GM18499 (cell line): ENCODE measurements around the gene STRIP2.
"Not testable (repeated sequence)": the region's sequence is repeated elsewhere in the genome, so short reads cannot be mapped to it uniquely, and the experiment has no call there.

Source experiments
- ATAC-seq: cut with Tn5 transposase; IDR thresholded peaks from one replicate; pipeline ENCODE4 v1.9.1; 2021; ENCODE audit warnings: moderate number of reproducible peaks; ENCODE audit not compliant: insufficient read depth, unreplicated experiment

STRIP2 gene

DNA sequence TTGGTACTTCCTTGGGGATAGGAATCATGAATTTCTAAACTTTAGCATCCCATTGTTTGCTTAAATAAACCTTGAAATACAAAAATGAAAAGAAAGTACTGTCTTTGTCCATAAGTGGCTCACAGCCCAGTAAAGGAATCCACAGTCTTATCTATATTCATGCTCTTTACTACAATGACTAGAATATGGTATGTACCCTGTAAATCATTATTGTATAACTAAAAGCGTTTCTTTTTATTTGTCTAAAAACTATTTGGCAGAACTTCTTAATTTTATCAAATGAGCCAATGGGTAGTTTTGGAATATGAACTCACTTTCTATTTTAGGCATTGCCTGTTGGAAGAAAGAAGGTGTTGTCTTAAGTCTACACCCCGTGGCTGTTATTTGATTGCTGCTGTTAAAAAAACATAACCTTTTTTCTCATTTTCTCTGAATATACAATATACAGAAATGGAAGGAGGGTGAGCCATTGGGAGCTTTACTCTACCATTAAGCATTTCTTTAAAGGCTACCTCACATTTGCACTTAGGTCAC, 12.4 kb upstream of the STRIP2 start:
- ATAC-seq: no peak

DNA sequence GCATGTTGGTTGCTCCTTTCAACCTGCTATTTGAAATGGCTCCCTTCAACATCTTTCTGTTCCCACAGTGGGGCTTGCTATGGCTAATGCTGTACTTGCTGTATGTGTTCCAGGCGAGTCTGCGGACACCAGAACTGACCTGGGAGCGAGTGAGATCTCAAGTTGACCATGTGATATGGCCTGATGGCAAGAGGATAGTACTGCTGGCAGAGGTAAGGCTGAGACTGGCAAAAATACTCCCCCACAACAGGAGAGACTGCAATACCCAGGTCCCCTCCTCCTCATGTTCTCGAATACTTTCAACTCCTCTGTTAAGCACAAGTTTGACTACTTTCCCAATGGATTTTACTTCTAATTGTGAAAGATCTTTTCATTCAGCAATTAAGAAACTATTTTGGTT, 11.5 kb upstream of the STRIP2 start:
- no peak for ATAC-seq

DNA sequence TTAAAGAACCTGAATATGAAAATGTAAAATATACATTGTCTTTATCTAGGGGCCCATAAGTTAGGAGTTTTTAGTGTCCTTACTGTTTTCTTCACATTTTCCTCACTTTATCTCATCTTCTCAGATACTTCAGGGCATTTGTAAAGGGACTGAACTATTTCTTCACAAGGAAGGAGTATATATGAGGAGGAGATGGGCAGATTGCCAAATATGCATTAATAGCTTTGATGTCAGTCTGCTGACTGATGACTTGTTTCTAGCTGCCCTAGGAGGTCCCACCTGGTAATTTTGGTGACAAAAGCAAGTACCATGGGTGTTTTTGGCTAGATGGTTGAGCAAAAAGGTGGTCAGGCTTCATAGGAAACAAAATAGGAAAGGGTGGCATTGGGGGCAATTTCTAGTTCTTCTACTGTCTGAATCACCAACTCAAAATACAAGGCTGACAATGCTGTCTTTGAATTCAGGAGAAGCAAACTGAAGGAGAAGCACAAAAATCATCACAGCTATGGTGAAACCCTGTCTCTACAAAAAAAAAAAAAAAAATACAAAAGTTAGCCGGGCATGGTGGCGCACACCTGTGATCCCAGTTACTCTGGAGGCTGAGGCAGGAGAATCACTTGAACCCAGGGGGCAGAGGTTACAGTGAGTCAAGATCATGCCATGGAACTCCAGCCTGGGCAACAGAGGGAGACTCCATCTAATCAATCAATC, 10.4 kb upstream of the STRIP2 start:
- ATAC-seq: no peak

DNA sequence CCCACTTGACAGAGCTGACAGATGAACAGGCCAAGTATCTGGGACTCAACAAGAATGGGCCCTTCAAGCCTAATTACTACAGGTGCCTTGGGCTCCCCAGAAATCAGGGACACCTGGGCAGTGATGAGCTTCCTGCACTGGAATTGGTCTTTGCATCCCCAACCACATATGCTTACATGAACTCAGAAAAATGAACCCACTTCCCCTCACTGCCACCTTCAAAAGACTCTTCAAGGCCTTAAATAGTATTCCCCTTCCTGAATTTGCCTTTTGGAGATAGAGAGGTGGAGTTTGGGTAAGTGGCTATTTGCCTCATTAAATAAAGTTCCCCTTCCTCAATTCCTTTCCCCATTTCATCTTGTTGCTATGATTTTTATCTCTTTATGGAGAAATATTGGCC, 7.8 kb upstream of the STRIP2 start:
- ATAC-seq: no peak

DNA sequence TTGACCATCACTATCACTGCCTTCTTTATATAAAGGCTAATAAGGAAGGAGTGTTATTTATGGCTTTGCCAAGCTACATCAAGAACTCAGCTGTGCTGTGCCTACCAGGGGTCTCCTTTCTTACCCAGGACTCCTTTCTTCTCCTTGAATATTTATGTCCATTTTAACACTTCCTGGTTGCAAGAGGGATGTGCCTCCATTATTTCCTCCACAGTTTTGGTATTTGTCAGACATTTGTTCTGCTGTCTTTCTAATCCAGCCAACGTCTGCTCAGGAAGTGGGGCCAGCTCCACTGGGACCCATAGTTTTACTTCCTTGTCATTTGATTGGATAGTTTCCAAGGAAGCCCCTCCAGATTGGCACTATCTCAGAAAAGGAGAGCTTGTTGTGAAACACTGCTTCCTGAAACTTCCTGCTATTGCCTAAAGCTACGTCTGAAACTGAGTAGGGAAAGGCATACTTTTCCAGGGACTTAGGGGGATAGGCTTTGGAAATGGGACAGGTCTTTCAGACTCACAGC, 6.6 kb upstream of the STRIP2 start:
- no peak for ATAC-seq

DNA sequence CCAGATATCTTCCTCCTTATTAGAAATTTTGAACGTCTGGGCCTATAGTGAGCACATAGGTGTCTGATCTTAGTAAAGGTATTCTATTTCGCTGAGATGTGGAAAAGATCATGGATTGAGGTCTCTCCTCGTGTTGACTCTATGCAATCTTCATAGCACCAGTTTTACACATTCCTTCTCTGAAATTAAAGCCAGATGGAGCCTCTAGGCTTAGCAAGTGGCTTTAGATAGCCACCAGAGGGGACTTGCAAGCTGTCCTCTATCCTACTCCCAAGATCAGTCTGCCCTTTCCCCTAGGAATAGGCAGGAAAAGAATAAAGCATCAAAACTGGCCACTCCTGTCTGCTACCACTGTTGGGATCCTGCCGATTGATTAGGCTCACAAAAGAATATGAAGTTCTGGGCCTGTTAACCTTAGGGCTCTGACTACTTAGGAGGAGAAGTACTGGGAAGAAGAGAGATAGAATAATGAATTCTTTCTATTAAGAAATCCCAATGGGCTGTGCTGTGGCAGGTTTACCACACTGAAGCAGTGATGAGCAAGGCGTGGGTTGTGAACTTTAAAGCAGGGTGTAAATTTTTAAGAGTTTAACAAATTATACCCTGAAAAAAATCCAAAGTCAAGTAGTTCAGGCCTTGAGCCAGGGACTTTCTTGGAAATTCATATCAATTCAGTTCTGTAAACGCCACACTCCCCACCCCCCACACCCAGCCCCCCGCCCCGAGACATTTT, 2.2 kb upstream of the STRIP2 start:
- no peak for ATAC-seq

DNA sequence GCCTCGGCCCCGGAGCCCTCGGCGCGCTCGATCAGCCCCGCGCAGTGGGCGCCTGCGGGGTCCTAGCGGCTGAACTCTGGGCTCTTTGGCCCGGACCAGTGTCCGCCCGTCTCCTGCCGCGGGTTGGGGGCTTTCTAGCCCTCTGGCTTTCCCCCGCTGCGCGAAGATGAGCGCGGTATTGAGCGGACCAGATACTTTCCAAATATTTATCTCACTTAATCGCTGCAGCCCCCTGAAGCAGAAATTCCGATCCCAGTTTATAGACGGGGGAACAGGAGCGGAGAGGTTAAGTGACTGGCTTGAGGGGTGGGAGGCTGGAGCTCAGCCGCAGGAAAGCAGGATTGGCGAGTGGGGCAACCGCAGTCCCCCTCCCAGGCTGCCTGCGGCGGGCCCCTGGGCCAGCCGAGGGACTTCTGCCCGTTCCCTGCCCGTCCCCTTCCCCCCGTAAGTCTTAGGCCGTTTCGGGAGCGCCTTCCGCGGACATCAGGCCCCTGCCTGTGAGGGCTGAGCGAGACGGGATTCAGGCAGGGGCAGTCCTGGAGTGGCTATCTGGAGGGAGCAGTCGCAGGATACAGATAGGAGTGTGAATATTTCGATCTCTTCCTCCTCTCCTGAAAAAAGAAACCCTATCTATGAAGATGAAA, 565 bp downstream of the STRIP2 start:
- no peak for ATAC-seq

DNA sequence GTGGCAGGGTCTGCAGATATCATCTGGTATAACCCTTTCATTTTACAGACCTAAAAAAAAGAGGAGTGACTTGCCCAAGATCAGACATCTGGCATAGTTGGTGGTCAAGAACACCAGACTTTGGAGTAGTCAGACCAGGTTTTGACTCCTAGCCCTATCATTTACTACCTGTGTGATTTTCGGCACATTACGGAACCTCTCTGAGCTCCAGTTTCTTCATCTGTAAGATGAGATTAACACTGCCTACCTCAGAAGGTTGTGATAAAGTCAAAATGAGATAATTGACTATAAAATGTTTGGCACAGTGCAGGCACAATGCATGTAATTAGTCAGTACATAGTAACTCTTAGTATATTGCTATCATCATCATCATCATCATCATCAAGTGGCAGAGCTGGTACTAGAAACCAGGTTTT, 1.2 kb downstream of the STRIP2 start:
- ATAC-seq: no peak

DNA sequence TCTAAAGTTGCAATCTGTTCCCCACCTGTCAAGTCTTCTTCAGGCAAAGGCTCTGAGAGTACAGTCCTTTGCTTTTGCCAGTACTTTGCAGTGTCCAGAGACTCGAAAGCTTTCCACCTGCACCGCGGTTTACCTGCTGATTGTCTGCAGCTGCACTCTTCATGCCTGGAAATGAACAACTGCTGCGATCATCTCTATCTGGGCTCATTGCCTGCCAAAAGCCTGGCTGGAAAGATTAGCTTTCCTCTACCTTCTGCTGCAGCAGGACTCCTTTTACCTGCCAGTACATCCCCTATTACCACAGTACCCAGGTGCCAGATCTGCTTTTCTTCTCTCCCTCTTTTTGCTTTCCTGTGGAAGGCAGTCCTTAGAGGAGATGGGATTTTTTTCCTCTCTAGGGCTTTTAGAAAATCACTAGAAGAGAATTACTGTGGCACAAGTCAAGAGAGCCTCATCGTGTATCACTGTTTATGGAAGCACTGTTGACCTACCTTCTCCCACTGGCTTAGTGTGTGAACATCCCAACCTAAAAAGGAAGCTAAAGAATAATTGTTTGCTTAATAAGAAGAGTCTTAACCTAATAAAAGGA, 2.2 kb downstream of the STRIP2 start:
- no peak for ATAC-seq

DNA sequence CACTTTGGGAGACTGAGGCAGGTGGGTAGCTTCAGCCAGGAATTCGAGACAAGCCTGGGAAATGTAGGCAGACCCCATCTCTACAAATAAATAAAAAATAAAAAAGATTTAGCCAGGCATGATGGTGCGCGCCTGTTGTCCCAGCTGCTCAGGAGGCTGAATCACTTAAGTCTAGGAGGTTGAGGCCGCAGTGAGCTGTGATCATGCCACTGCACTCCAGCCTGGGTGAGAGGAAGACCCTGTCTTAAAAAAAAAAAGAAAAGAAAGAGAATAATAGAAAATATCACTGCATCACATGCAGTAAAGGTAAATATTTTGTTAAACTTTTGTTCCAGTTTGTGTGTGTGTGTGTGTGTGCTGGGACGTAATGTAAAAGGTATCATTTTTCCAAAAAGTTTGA, 3.0 kb downstream of the STRIP2 start:
- no peak for ATAC-seq

DNA sequence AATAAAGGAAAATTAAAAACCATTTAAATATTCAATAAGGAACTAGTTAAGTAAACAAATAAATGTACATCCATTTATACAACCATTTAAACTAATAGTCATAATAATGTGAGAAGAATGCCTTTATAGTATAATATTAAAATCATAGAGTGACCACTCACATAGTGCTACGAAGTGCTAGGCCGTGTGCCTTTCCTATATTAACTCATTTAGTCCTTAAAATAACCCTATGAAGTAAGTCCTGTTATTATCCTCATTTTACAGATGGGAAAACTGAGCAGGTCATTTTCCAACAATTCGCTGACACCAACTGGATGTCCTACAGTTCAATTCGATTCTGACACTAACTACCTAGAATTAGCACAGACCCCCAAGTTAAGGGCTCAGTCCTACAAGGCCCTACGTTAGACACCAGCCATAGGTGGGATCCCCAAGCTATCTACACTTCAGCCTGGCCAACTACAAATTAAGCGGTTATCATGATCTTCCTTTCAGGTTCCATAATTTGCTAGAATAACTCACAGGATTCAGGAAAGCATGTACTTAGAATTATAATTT, 4.1 kb downstream of the STRIP2 start:
- no peak for ATAC-seq

DNA sequence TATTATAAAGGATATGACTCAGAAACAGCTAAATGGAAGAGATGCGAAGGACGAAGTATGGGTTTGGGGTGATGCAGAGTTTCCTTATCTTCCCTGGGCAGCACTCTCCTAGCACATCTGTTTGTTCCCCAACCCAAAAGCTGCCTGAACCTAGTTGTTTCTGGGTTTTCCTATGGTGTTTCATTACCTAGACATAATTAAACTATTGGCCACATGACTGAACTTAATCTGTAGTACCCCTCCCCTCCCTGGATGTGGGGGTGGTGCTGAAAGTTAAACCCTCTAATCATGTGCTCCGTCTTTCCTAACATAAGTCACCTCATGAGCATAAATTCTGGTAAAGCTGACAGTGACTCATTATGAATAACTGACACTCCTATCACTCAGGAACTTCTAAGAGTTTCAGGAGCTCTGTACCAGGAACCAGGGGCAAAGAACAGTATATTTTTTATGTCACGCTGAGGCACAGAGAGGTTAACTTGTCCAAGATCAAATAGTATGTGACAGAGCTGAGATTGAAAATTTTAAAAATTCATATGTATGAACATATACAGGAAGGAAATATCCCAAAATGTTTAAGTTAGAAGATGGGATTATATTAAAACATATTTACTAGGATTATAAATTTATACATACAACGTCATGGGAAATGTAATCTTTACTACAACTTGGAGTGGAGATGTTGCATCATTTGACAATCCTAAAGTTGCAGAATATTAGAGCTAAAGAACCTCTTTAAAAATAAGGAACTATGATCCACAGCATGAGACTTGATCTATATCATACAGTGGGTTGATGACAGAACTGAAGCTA, 4.8 kb downstream of the STRIP2 start:
- ATAC-seq: no peak

DNA sequence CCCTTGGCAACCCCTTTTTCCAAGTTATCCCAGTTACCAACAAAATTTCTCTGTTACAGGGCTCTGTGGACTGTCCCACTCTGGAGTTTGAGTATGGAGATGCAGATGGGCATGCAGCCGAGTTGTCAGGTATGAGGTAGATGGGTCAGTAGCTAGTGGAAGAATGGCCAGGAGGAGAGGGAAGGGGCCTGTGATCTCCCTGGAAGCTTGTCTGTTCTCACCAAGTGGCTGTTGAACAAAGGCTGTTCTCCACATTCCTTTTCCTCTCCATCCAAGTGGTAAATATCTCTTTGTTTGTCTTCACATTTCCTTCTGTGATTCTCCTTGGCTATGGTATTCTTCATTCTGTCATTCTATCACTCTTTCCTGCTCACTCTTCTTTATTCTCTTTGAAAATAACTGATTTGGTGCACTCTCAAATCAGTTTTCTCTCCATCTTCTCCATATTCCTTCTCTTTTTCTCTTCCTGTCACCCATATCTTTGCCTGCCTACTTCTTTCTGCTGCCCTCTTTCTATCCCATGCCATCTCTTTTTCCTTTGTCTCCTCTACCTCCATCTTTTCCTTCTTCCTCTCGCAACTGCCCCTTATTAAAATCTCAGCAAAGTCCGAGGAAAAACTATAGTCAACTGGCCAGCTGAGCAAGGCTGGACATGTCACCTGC, 5.9 kb downstream of the STRIP2 start:
- no peak for ATAC-seq

DNA sequence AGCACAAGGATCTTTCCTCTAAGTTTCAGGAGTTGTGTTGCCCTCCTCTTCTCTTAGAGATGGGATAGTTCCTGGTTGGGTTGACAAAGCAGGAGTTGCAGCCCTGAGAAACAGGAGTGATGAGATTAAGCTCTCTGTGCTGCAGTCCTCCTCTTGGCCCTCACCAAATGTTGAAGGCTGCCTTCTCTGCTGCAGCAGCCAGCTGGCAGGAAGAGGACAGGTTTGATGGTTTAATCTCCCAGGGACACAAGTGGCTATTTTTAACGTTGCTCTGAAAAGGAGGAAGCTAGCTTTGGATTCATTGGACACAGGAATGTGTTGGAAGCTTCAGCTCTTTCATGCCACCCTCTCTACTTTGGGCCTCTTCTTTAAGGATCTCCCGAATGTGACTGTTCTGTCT, 9.4 kb downstream of the STRIP2 start:
- no peak for ATAC-seq

DNA sequence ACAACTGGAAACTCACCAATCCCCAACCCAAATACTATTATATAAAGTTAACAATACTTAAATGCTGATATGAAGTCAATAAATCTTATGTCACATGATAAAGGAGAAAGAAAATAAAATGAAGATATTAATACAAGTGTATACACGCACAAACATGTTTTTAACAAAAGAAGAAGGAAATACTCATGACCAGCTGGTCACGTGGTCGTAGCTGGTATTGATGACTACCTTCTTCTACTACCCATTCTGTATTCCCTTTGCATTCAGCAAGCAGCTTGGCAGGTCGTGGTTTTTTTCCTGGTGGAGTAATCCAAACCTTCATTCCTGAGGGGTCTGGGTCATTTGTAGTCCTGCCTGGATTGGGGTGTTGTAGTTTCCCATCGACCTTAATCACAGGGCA, 10.5 kb downstream of the STRIP2 start:
- not testable (repeated sequence) for ATAC-seq

DNA sequence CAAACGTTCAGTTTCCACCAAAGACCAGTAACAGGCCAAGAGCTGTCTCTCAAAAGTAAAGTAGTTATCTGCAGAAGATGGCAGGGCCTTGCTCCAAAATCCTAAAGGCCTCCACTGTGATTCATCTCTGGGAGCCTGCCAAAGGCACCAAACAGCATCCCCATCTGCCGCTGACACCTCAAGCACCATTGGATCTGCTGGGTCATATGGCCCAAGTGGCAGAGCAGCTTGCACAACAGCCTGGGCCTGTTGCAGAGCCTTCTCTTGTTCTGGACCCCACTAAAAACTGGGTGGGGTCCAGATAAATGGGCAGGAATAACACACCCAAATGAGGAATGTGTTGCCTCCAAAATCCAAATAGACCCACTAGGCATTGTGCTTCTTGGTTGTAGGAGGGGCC, 12.7 kb downstream of the STRIP2 start:
- ATAC-seq: not testable (repeated sequence)

DNA sequence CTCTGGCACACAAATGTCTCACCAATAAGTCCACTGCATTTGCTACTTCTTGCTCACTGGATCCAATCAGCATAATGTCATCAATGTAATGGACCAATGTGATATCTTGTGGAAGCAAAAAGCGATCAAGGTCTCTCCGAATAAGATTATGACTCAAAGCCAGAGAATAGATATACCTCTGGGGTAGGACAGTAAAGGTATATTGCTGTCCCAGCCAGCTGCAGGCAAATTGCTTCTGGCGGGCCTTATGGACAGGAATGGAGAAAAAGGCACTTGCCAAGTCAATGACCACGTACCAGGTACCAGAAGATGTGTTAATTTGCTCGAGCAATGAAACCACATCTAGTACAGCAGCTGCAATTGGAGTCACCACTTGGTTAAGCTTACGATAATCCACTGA, 13.2 kb downstream of the STRIP2 start:
- not testable (repeated sequence) for ATAC-seq

DNA sequence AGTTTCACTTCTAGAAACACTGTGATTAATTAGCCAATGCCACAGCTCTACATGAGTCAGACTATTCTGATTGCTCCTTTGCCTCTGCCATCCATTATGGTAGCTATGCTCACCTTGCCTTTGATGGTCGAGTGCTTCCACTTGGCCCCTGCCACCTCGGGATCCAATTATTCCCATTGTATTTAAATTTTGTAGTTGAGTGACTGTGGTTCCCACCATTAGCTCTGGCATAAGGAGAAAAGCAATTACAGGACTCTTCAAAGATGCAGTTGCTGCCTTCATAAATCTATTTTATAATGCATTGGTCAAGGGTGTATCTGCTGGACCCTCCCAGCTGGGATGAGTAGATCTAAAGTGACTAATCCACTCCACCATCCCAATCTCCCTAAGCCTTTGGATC, 14.4 kb downstream of the STRIP2 start:
- ATAC-seq: not testable (repeated sequence)

DNA sequence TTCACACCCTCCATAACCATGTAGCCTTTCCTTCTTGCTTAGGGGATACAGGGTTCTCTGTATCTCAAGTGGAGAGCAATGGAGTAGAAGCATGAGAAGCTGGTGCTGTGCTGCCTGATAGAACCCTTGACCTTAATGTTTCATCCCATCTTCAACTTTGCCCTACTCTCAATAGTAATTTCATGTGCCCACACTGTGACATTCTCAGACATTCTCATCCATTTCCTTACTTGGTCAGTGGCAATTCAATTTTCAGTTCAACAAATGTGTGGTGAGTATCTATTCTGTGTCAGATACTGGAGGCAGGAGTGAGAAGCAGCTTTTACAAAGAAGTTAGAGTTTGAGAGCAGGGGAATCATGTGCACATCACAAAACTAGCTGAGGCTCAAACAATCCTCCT, 16.1 kb downstream of the STRIP2 start:
- ATAC-seq: no peak
